ENCODE data around the gene COPG2. TPM values are rescaled to one million over a fixed set of nuclear protein-coding genes. Genes with fewer than 3 reads are reported as not detected.

Gene COPG2
- total and polyA plus RNA-seq, 2 of the 13 experiments (the other 11 are each of a cell fraction or from before 2014, with no cell fraction given), result 14.1 to 17.7 TPM

- no peak for TF ChIP-seq ZNF597 (CRISPR knock-in tag; IDR thresholded peaks at IDR 0.05)
- TF ChIP-seq ZHX2 (IDR thresholded peaks at IDR 0.05; ENCODE audit: low read depth), result no peak
- no peak for TF ChIP-seq ZHX2 (CRISPR knock-in tag; IDR thresholded peaks at IDR 0.05; ENCODE audit: borderline replicate concordance)
- TF ChIP-seq NR2F1 (CRISPR knock-in tag; IDR thresholded peaks at IDR 0.05), result no peak
- TF ChIP-seq EP300 (IDR thresholded peaks at IDR 0.05; ENCODE audit: low read depth in 2 of 2, low read length in 2 of 2), result no peak
- no peak for TF ChIP-seq EP300 (CRISPR knock-in tag; IDR thresholded peaks at IDR 0.05; ENCODE audit: borderline replicate concordance)
- no peak for TF ChIP-seq CREM (IDR thresholded peaks at IDR 0.05)
- no peak for TF ChIP-seq CREM (CRISPR knock-in tag; IDR thresholded peaks at IDR 0.05)
- no peak for TF ChIP-seq ZNF350 (CRISPR knock-in tag; IDR thresholded peaks at IDR 0.05; ENCODE audit: borderline replicate concordance, low read depth)
- TF ChIP-seq LRRFIP1 (CRISPR knock-in tag; conservative IDR thresholded peaks at IDR 0.05), result no peak
- no peak for TF ChIP-seq ZNF274 (CRISPR knock-in tag; IDR thresholded peaks at IDR 0.05)
- no peak for TF ChIP-seq ZNF703 (CRISPR knock-in tag; IDR thresholded peaks at IDR 0.05; ENCODE audit: borderline replicate concordance)
- TF ChIP-seq SMAD1 (CRISPR knock-in tag; IDR thresholded peaks at IDR 0.05; ENCODE audit: borderline replicate concordance, low read depth), result no peak
- TF ChIP-seq HNRNPH1 (optimal IDR thresholded peaks at IDR 0.05; ENCODE audit: low read depth, low read length), result no peak
- TF ChIP-seq REL (CRISPR knock-in tag; conservative IDR thresholded peaks at IDR 0.05), result no peak
- TF ChIP-seq CBFB (CRISPR knock-in tag; IDR thresholded peaks at IDR 0.05), result no peak
- no peak for TF ChIP-seq ATF3 (CRISPR knock-in tag; IDR thresholded peaks at IDR 0.05)
- no peak for TF ChIP-seq TIGD3 (CRISPR knock-in tag; IDR thresholded peaks at IDR 0.05; ENCODE audit: borderline replicate concordance)
Measured at GRCh38 chr7:130668258-130669084, at the start of gene COPG2 (continued).
